ENCODE results near the gene FAT1.
A peak's percentile ranks its signal among the peaks of the same experiment; 100 is the strongest.

The FAT1 gene

DNA sequence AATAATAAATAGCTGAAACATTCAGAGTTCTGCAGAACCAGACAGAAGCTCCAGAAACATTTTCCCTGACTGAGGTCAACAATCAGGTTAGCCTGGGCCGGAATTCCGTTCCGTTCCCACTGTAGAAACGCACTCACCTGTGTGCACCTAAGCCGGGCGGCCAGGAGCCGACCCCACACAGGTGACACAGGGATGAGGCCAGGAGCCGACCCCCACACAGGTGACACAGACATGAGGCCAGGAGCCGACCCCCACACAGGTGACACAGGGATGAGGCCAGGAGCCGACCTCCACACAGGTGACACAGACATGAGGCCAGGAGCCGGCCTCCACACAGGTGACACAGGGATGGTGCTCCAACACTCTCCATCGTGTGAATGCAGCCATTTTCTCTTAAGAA, 21.9 kb downstream of the FAT1 start:
- WGBS, 2 donors (ENCODE audit: extremely low coverage in 2 of 2, insufficient read length in 2 of 2, insufficient replicate concordance in 1 of 2): no CpG with 5 or more reads among the region's 12 CpGs
- H2BK120ac ChIP-seq (ENCODE audit: low read depth, low read length): no peak overlapping the region
- H3K27ac ChIP-seq (replicated peaks; ENCODE audit: low read length): peak overlapping the region; percentile 91
- no peak overlapping the region for H2BK5ac ChIP-seq (ENCODE audit: low read length)
- H3K9me3 ChIP-seq (replicated peaks in 1 of 2; ENCODE audit: control insufficient read depth in 2 of 2, insufficient read depth in 1 of 2, low read depth in 1 of 2, low read length in 2 of 2): peaks cover 0 to 20% of the 10 kb centered on the region in 2 donors
- H3K9ac ChIP-seq (ENCODE audit: low read depth, low read length, poor library complexity): peak overlapping the region; percentile 45
- no peak overlapping the region for H3K14ac ChIP-seq (ENCODE audit: low read length)
- no peaks in the 10 kb centered on the region for H3K27me3 ChIP-seq (ENCODE audit: control insufficient read depth in 3 of 3, insufficient read depth in 3 of 3, low read depth in 1 of 3, low read length in 3 of 3)
- peaks cover 2% of the 10 kb centered on the region for H3K79me1 ChIP-seq (ENCODE audit: low read depth, low read length)
- H3K4me2 ChIP-seq (ENCODE audit: insufficient read depth, low read length, poor library complexity, severe bottlenecking): no peak overlapping the region
- H3K23ac ChIP-seq (ENCODE audit: low read depth, low read length, poor library complexity): no peak overlapping the region
- peaks cover 19 to 23% of the 10 kb centered on the region in 2 donors for H3K4me1 ChIP-seq (ENCODE audit: control insufficient read depth in 2 of 2, insufficient read depth in 1 of 2, low read depth in 1 of 2, low read length in 2 of 2)
- H3K36me3 ChIP-seq (replicated peaks in 1 of 2; ENCODE audit: control insufficient read depth in 2 of 2, insufficient read depth in 2 of 2, low read length in 2 of 2): peaks cover 13 to 76% of the 10 kb centered on the region in 2 donors
- H2BK15ac ChIP-seq (ENCODE audit: low read length): peak overlapping the region; percentile 41
- no peak overlapping the region for H4K8ac ChIP-seq (ENCODE audit: low read depth, low read length)
- H3K4me3 ChIP-seq (ENCODE audit: low read length in 2 of 2): no peak overlapping the region
- H3K18ac ChIP-seq (ENCODE audit: low read length): peak overlapping the region; percentile 90
- no peak for DNase-seq (ENCODE audit: low spot score)
- H2BK12ac ChIP-seq (ENCODE audit: low read length): peak overlapping the region; percentile 91
- peak overlapping the region; percentile 19 for H3K4ac ChIP-seq (ENCODE audit: low read length)
- H2AK5ac ChIP-seq (ENCODE audit: low read depth, low read length): peak overlapping the region; percentile 57
- H2AFZ ChIP-seq (ENCODE audit: low read length): no peak overlapping the region
- H4K91ac ChIP-seq (ENCODE audit: low read depth, low read length, poor library complexity): no peak overlapping the region

DNA sequence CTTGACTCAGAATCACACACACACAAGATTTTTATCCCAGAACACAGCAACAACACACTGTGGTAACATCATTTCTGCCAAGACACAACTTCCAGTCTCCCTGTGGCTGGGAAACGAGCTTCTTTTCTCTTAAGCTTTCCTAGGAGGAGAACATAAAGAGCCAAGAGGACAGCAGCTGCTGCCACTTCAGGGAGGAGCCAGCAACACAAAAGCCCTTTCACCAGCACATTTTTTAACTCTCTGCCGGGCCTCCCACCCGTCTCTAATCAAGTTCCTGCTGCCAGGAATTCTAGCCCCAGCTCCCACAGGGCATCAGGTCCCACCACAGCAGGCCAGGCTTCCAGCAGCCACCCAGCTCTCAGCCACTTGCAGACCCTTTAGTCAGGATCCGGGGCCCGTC, 22.4 kb downstream of the FAT1 start:
- Histone ChIP-seq H2BK12ac (ENCODE audit: low read length) (no peak overlapping the region), H2BK120ac (ENCODE audit: low read depth, low read length) (no peak overlapping the region), H3K36me3 (replicated peaks in 1 of 2; ENCODE audit: control insufficient read depth in 2 of 2, insufficient read depth in 2 of 2, low read length in 2 of 2) (peaks cover 11 to 74% of the 10 kb centered on the region in 2 donors), H3K4me2 (ENCODE audit: insufficient read depth, low read length, poor library complexity, severe bottlenecking) (peak overlapping the region; percentile 36), H3K27me3 (ENCODE audit: control insufficient read depth in 3 of 3, insufficient read depth in 3 of 3, low read depth in 1 of 3, low read length in 3 of 3) (no peaks in the 10 kb centered on the region), H2AFZ (ENCODE audit: low read length) (peak overlapping the region; percentile 50), H3K18ac (ENCODE audit: low read length) (no peak overlapping the region), H4K91ac (ENCODE audit: low read depth, low read length, poor library complexity) (no peak overlapping the region), H3K9me3 (replicated peaks in 1 of 2; ENCODE audit: control insufficient read depth in 2 of 2, insufficient read depth in 1 of 2, low read depth in 1 of 2, low read length in 2 of 2) (peaks cover 0 to 20% of the 10 kb centered on the region in 2 donors), H4K8ac (ENCODE audit: low read depth, low read length) (no peak overlapping the region), H3K23ac (ENCODE audit: low read depth, low read length, poor library complexity) (no peak overlapping the region), H3K27ac (replicated peaks; ENCODE audit: low read length) (peak overlapping the region; percentile 91), H2BK15ac (ENCODE audit: low read length) (no peak overlapping the region), H3K4ac (ENCODE audit: low read length) (no peak overlapping the region), H2AK5ac (ENCODE audit: low read depth, low read length) (no peak overlapping the region), H3K79me1 (ENCODE audit: low read depth, low read length) (peaks cover 2% of the 10 kb centered on the region), H3K9ac (ENCODE audit: low read depth, low read length, poor library complexity) (no peak overlapping the region), H2BK5ac (ENCODE audit: low read length) (no peak overlapping the region), H3K4me3 (ENCODE audit: low read length in 2 of 2) (no peak overlapping the region), H3K14ac (ENCODE audit: low read length) (no peak overlapping the region), H3K4me1 (ENCODE audit: control insufficient read depth in 2 of 2, insufficient read depth in 1 of 2, low read depth in 1 of 2, low read length in 2 of 2) (peaks cover 19 to 23% of the 10 kb centered on the region in 2 donors)
- no CpG with 5 or more reads among the region's 5 CpGs for WGBS, 2 donors (ENCODE audit: extremely low coverage in 2 of 2, insufficient read length in 2 of 2, insufficient replicate concordance in 1 of 2)
- DNase-seq (ENCODE audit: low spot score): peak; percentile 75

DNA sequence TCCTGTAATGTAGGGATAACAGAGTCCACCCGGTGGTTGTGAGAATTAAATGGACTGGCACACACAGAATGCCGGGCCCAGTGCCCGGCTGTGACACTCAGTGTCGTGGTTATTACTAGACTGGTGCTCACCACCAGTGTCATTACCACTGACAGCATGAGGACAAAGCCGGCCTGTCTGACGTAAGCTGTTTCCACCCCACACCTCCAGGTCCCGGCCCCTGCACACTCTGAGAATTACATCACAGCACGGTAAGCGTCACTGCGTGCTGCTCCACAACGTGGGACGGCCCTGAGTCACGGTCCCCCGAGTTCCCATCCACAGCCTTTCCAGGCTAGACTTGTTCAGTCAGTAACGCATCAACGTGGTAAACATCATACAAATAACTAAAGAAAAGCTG, 22.9 kb downstream of the FAT1 start:
- Histone ChIP-seq H3K27ac (replicated peaks; ENCODE audit: low read length) (peak overlapping the region; percentile 87), H2BK120ac (ENCODE audit: low read depth, low read length) (no peak overlapping the region), H3K4me2 (ENCODE audit: insufficient read depth, low read length, poor library complexity, severe bottlenecking) (peak overlapping the region; percentile 3), H2BK15ac (ENCODE audit: low read length) (no peak overlapping the region), H3K4me1 (ENCODE audit: control insufficient read depth in 2 of 2, insufficient read depth in 1 of 2, low read depth in 1 of 2, low read length in 2 of 2) (peaks cover 19 to 23% of the 10 kb centered on the region in 2 donors), H3K9ac (ENCODE audit: low read depth, low read length, poor library complexity) (no peak overlapping the region), H3K79me1 (ENCODE audit: low read depth, low read length) (peaks cover 2% of the 10 kb centered on the region), H3K27me3 (ENCODE audit: control insufficient read depth in 3 of 3, insufficient read depth in 3 of 3, low read depth in 1 of 3, low read length in 3 of 3) (no peaks in the 10 kb centered on the region), H3K14ac (ENCODE audit: low read length) (no peak overlapping the region), H4K8ac (ENCODE audit: low read depth, low read length) (no peak overlapping the region), H2BK12ac (ENCODE audit: low read length) (no peak overlapping the region), H3K4me3 (ENCODE audit: low read length in 2 of 2) (no peak overlapping the region), H3K23ac (ENCODE audit: low read depth, low read length, poor library complexity) (no peak overlapping the region), H3K18ac (ENCODE audit: low read length) (peak overlapping the region; percentile 66), H3K36me3 (replicated peaks in 1 of 2; ENCODE audit: control insufficient read depth in 2 of 2, insufficient read depth in 2 of 2, low read length in 2 of 2) (peaks cover 9 to 74% of the 10 kb centered on the region in 2 donors), H2AFZ (ENCODE audit: low read length) (no peak overlapping the region), H4K91ac (ENCODE audit: low read depth, low read length, poor library complexity) (peak overlapping the region; percentile 5), H3K4ac (ENCODE audit: low read length) (no peak overlapping the region), H2BK5ac (ENCODE audit: low read length) (no peak overlapping the region), H3K9me3 (replicated peaks in 1 of 2; ENCODE audit: control insufficient read depth in 2 of 2, insufficient read depth in 1 of 2, low read depth in 1 of 2, low read length in 2 of 2) (peaks cover 0 to 20% of the 10 kb centered on the region in 2 donors), H2AK5ac (ENCODE audit: low read depth, low read length) (no peak overlapping the region)
- no peak for DNase-seq (ENCODE audit: low spot score)
- WGBS, 2 donors (ENCODE audit: extremely low coverage in 2 of 2, insufficient read length in 2 of 2, insufficient replicate concordance in 1 of 2): no CpG with 5 or more reads among the region's 16 CpGs

DNA sequence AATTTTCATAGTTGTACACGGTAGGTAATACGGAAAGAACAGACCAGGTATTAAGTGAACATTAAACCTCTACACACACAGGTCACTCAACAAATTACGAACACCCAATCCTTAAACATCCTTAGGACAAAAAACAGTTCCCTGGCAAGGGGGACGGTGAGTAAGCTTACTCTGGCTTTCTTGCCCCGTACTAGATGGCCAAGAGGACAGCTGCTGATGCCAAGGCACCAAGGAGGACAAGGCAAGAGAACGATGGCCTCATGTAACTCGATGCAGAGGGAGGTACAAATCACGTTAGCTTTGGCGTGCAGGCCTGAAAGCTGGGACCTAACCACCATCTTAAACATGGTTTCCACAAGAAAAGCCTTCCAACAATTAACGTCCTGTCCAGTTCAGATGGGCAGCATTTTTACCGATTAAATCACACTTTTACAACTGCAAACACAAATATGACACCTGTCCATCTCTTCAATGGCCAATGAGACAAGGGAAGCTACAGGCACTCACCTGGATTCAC, 23.7 kb downstream of the FAT1 start:
- no peak for DNase-seq (ENCODE audit: low spot score)
- H3K9ac ChIP-seq (ENCODE audit: low read depth, low read length, poor library complexity): no peak overlapping the region
- no peak overlapping the region for H3K4ac ChIP-seq (ENCODE audit: low read length)
- H4K8ac ChIP-seq (ENCODE audit: low read depth, low read length): no peak overlapping the region
- no peak overlapping the region for H2BK15ac ChIP-seq (ENCODE audit: low read length)
- peak overlapping the region; percentile 65 for H2AK5ac ChIP-seq (ENCODE audit: low read depth, low read length)
- no peak overlapping the region for H2BK12ac ChIP-seq (ENCODE audit: low read length)
- H4K91ac ChIP-seq (ENCODE audit: low read depth, low read length, poor library complexity): no peak overlapping the region
- H2AFZ ChIP-seq (ENCODE audit: low read length): no peak overlapping the region
- no peak overlapping the region for H3K4me3 ChIP-seq (ENCODE audit: low read length in 2 of 2)
- H3K27me3 ChIP-seq (ENCODE audit: control insufficient read depth in 3 of 3, insufficient read depth in 3 of 3, low read depth in 1 of 3, low read length in 3 of 3): no peaks in the 10 kb centered on the region
- no peak overlapping the region for H2BK120ac ChIP-seq (ENCODE audit: low read depth, low read length)
- H3K9me3 ChIP-seq (replicated peaks in 1 of 2; ENCODE audit: control insufficient read depth in 2 of 2, insufficient read depth in 1 of 2, low read depth in 1 of 2, low read length in 2 of 2): peaks cover 0 to 20% of the 10 kb centered on the region in 2 donors
- no peak overlapping the region for H2BK5ac ChIP-seq (ENCODE audit: low read length)
- WGBS, 2 donors (ENCODE audit: extremely low coverage in 2 of 2, insufficient read length in 2 of 2, insufficient replicate concordance in 1 of 2): no CpG with 5 or more reads among the region's 11 CpGs
- H3K4me1 ChIP-seq (ENCODE audit: control insufficient read depth in 2 of 2, insufficient read depth in 1 of 2, low read depth in 1 of 2, low read length in 2 of 2): peaks cover 19 to 23% of the 10 kb centered on the region in 2 donors
- H3K14ac ChIP-seq (ENCODE audit: low read length): peak overlapping the region; percentile 58
- peaks cover 9 to 72% of the 10 kb centered on the region in 2 donors for H3K36me3 ChIP-seq (replicated peaks in 1 of 2; ENCODE audit: control insufficient read depth in 2 of 2, insufficient read depth in 2 of 2, low read length in 2 of 2)
- peak overlapping the region; percentile 89 for H3K18ac ChIP-seq (ENCODE audit: low read length)
- H3K4me2 ChIP-seq (ENCODE audit: insufficient read depth, low read length, poor library complexity, severe bottlenecking): no peak overlapping the region
- no peak overlapping the region for H3K23ac ChIP-seq (ENCODE audit: low read depth, low read length, poor library complexity)
- peaks cover 2% of the 10 kb centered on the region for H3K79me1 ChIP-seq (ENCODE audit: low read depth, low read length)
- H3K27ac ChIP-seq (replicated peaks; ENCODE audit: low read length): no peak overlapping the region
